NB4 (cell line): Measurements from ENCODE around the gene IGFBPL1.

Source experiments
- DNase-seq: peaks from one replicate; pipeline ENCODE4 v3.0.0; 2010; ENCODE audit warnings: low read depth
- H3K4me3 ChIP-seq: one replicate; pipeline ENCODE4 v1.5.1; 2011; ENCODE audit warnings: mild to moderate bottlenecking, low read depth, low read length, moderate library complexity
- CTCF ChIP-seq: IDR thresholded peaks from one replicate; pipeline ENCODE4 v1.5.1; 2012; ENCODE audit warnings: low read depth, low read length
- MAX ChIP-seq: IDR thresholded peaks from 2 replicates; pipeline ENCODE4 v1.6.1; 2011; ENCODE audit warnings: low read depth, low read length
- MYC ChIP-seq: IDR thresholded peaks from 2 replicates; pipeline ENCODE4 v1.6.1; 2011; ENCODE audit warnings: low read depth, low read length
- POLR2A ChIP-seq: IDR thresholded peaks from 2 replicates; pipeline ENCODE4 v1.6.1; 2011; ENCODE audit warnings: mild to moderate bottlenecking; ENCODE audit not compliant: insufficient read length; ENCODE audit errors: extremely low read depth

IGFBPL1 gene

GRCh38 chr9:38387751-38388150 lies 36.5 kb downstream of the IGFBPL1 start:
- DNase-seq: no peak
- H3K4me3 ChIP-seq: no peak overlapping the region
- no peak for TF ChIP-seq CTCF
- TF ChIP-seq MAX: no peak
- no peak for TF ChIP-seq POLR2A
- TF ChIP-seq MYC: no peak

GRCh38 chr9:38387066-38387465 lies 37.2 kb downstream of the IGFBPL1 start:
- H3K4me3 ChIP-seq: no peak overlapping the region
- DNase-seq: no peak
- TF ChIP-seq MAX (no peak), CTCF (no peak), POLR2A (no peak), MYC (no peak)

GRCh38 chr9:38386319-38386895 lies 37.8 kb downstream of the IGFBPL1 start:
- no peak overlapping the region for H3K4me3 ChIP-seq
- TF ChIP-seq POLR2A (no peak), MYC (no peak), MAX (no peak), CTCF (no peak)
- DNase-seq: no peak

GRCh38 chr9:38385896-38386295 lies 38.4 kb downstream of the IGFBPL1 start:
- no peak overlapping the region for H3K4me3 ChIP-seq
- TF ChIP-seq CTCF: no peak
- no peak for TF ChIP-seq POLR2A
- TF ChIP-seq MAX: no peak
- no peak for TF ChIP-seq MYC
- no peak for DNase-seq

- TF ChIP-seq MYC (no peak), MAX (no peak), POLR2A (no peak), CTCF (no peak)
- no peak overlapping the region for H3K4me3 ChIP-seq
- DNase-seq: no peak
Measured at GRCh38 chr9:38384990-38385848, 39.0 kb downstream of the IGFBPL1 start.
